SK-N-SH treated with all-trans-retinoic acid at 6 μM for 48 hours (cell line): ENCODE data around the gene MAP3K7CL.

ENCODE experiments used
- ARNTL ChIP-seq: fragments of 450-650 bp; formaldehyde crosslinking; IDR thresholded peaks from 2 replicates; pipeline ENCODE4 v1.5.0; 2020; ENCODE audit warnings: low read depth, mild to moderate bottlenecking, moderate library complexity, borderline replicate concordance
- ESRRG ChIP-seq: fragments of 250-450 bp; sonication (Bioruptor Pico); IDR thresholded peaks from 2 replicates; pipeline ENCODE4 v1.6.1; 2021; ENCODE audit warnings: mild to moderate bottlenecking
- PPARA ChIP-seq: fragments of 250-450 bp; sonication (Bioruptor Pico); IDR thresholded peaks from 2 replicates; pipeline ENCODE4 v1.5.0; 2020; ENCODE audit warnings: mild to moderate bottlenecking, borderline replicate concordance
- SNAI2 ChIP-seq: fragments of 250-450 bp; sonication (Bioruptor Pico); IDR thresholded peaks from 2 replicates; pipeline ENCODE4 v1.5.0; 2020; ENCODE audit warnings: mild to moderate bottlenecking, moderate library complexity
- TCF4 ChIP-seq: fragments of 250-450 bp; sonication (Bioruptor Pico); IDR thresholded peaks from 2 replicates; pipeline ENCODE4 v1.8.0; 2021; ENCODE audit warnings: mild to moderate bottlenecking, moderate library complexity, borderline replicate concordance
- ZFP3 ChIP-seq: fragments of 250-450 bp; sonication (Bioruptor Pico); IDR thresholded peaks from 2 replicates; pipeline ENCODE4 v1.5.0; 2020; ENCODE audit warnings: mild to moderate bottlenecking, moderate library complexity
- ZNF565 ChIP-seq: fragments of 450-650 bp; formaldehyde crosslinking; conservative IDR thresholded peaks from 2 replicates; pipeline ENCODE4 v1.5.0; 2020; ENCODE audit warnings: low read depth, mild to moderate bottlenecking, moderate library complexity
- ZNF8 ChIP-seq: fragments of 450-650 bp; formaldehyde crosslinking; IDR thresholded peaks from 2 replicates; pipeline ENCODE4 v1.5.0; 2020; ENCODE audit warnings: mild to moderate bottlenecking, moderate library complexity
- TF ChIP-seq, protein P1 (sequence below): fragments of 250-450 bp; sonication (Bioruptor Pico); IDR thresholded peaks from 2 replicates; pipeline ENCODE4 v1.5.0; 2020; ENCODE audit warnings: mild to moderate bottlenecking, moderate library complexity
- TF ChIP-seq, protein P2 (sequence below): fragments of 250-450 bp; sonication (Bioruptor Pico); IDR thresholded peaks from 2 replicates; pipeline ENCODE4 v1.5.1; 2020; ENCODE audit warnings: low read depth, mild to moderate bottlenecking, moderate library complexity

DNA sequence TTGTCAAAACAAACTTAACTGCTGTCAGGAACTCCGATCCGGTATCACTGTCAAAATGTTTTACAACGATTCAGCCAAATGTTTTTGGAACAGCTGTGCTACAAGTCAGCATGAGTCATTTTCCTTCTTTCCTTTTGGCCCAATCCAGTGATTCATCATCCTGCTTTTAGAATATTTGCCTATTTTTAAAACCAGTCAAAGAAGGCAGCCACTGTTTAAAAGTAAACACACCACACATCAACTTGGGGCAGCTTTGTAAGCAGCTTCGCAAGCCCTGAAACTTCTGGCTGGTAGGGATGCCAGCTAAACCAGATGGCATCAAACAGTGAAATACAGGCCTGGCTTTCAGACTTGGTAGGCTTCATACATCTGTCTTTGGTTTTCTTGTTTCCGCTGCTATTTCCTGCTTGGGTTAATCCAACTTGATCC is 14.9 kb downstream of the MAP3K7CL start:
- TF ChIP-seq ARNTL (no peak), ZFP3 (CRISPR knock-in tag) (no peak), ZNF8 (no peak), PPARA (CRISPR knock-in tag) (no peak), SNAI2 (CRISPR knock-in tag) (no peak), TCF4 (no peak), ESRRG (CRISPR knock-in tag) (no peak), ZNF565 (CRISPR knock-in tag) (no peak)
- TF ChIP-seq, protein P1, sequence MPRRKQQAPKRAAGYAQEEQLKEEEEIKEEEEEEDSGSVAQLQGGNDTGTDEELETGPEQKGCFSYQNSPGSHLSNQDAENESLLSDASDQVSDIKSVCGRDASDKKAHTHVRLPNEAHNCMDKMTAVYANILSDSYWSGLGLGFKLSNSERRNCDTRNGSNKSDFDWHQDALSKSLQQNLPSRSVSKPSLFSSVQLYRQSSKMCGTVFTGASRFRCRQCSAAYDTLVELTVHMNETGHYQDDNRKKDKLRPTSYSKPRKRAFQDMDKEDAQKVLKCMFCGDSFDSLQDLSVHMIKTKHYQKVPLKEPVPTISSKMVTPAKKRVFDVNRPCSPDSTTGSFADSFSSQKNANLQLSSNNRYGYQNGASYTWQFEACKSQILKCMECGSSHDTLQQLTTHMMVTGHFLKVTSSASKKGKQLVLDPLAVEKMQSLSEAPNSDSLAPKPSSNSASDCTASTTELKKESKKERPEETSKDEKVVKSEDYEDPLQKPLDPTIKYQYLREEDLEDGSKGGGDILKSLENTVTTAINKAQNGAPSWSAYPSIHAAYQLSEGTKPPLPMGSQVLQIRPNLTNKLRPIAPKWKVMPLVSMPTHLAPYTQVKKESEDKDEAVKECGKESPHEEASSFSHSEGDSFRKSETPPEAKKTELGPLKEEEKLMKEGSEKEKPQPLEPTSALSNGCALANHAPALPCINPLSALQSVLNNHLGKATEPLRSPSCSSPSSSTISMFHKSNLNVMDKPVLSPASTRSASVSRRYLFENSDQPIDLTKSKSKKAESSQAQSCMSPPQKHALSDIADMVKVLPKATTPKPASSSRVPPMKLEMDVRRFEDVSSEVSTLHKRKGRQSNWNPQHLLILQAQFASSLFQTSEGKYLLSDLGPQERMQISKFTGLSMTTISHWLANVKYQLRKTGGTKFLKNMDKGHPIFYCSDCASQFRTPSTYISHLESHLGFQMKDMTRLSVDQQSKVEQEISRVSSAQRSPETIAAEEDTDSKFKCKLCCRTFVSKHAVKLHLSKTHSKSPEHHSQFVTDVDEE, result no peak
- TF ChIP-seq, protein P2, sequence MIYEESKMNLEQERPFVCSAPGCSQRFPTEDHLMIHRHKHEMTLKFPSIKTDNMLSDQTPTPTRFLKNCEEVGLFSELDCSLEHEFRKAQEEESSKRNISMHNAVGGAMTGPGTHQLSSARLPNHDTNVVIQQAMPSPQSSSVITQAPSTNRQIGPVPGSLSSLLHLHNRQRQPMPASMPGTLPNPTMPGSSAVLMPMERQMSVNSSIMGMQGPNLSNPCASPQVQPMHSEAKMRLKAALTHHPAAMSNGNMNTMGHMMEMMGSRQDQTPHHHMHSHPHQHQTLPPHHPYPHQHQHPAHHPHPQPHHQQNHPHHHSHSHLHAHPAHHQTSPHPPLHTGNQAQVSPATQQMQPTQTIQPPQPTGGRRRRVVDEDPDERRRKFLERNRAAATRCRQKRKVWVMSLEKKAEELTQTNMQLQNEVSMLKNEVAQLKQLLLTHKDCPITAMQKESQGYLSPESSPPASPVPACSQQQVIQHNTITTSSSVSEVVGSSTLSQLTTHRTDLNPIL (CRISPR knock-in tag), result no peak
